PFSK-1 (cell line): Measurements from ENCODE around the gene ACTR5.

Experiments
- FOXP2 ChIP-seq: optimal IDR thresholded peaks from 2 replicates; pipeline ENCODE3; 2011; ENCODE audit warnings: borderline replicate concordance, control low read depth, inconsistent platforms; ENCODE audit not compliant: insufficient read depth; ENCODE audit errors: extremely low read length, extremely low read depth
- POLR2AphosphoS5 ChIP-seq: IDR thresholded peaks from 2 replicates; pipeline ENCODE4 v1.6.1; 2012; ENCODE audit warnings: low read depth, mild to moderate bottlenecking, control low read depth, low read length, moderate library complexity
- REST ChIP-seq, 2 experiments: IDR thresholded peaks; 2 replicates each; pipeline versions ENCODE4 v1.6.1 to v1.8.0; 2011 to 2012; ENCODE audit warnings: low read depth in 2 of 2, low read length in 2 of 2, control low read depth in 1 of 2, inconsistent platforms in 1 of 2, mild to moderate bottlenecking in 1 of 2, moderate library complexity in 1 of 2; ENCODE audit not compliant: insufficient read depth in 1 of 2
- SIN3A ChIP-seq: IDR thresholded peaks from 2 replicates; pipeline ENCODE4 v1.6.1; 2012; ENCODE audit warnings: mild to moderate bottlenecking, low read length, moderate library complexity, borderline replicate concordance; ENCODE audit not compliant: insufficient read depth
- TAF1 ChIP-seq: IDR thresholded peaks from 2 replicates; pipeline ENCODE4 v1.6.1; 2012; ENCODE audit warnings: low read length, control low read depth, borderline replicate concordance; ENCODE audit not compliant: insufficient read depth

Gene ACTR5

GRCh38 chr20:38770970-38771369 lies 22.7 kb downstream of the ACTR5 start:
- TF ChIP-seq TAF1 (no peak), SIN3A (no peak), FOXP2 (no peak), POLR2AphosphoS5 (no peak), REST (IDR thresholded peaks at IDR 0.05; ENCODE audit: insufficient read depth in 1 of 2, low read depth in 2 of 2, low read length in 2 of 2) (no peak)

- TF ChIP-seq FOXP2 (no peak), POLR2AphosphoS5 (no peak), SIN3A (no peak), REST (IDR thresholded peaks at IDR 0.05; ENCODE audit: insufficient read depth in 1 of 2, low read depth in 2 of 2, low read length in 2 of 2) (no peak), TAF1 (no peak)
These were observed 23.4 kb downstream of the ACTR5 start for GRCh38 chr20:38771621-38772020.

- TF ChIP-seq REST (IDR thresholded peaks at IDR 0.05; ENCODE audit: insufficient read depth in 1 of 2, low read depth in 2 of 2, low read length in 2 of 2) (no peak), SIN3A (no peak), TAF1 (no peak), FOXP2 (no peak), POLR2AphosphoS5 (no peak)
These were observed 25.9 kb downstream of the ACTR5 start for GRCh38 chr20:38774167-38774566.

GRCh38 chr20:38776363-38776762 lies 28.1 kb downstream of the ACTR5 start:
- TF ChIP-seq SIN3A (no peak), FOXP2 (no peak), TAF1 (no peak), POLR2AphosphoS5 (no peak), REST (IDR thresholded peaks at IDR 0.05; ENCODE audit: insufficient read depth in 1 of 2, low read depth in 2 of 2, low read length in 2 of 2) (no peak)

- TF ChIP-seq REST (IDR thresholded peaks at IDR 0.05; ENCODE audit: insufficient read depth in 1 of 2, low read depth in 2 of 2, low read length in 2 of 2) = no peak
- TF ChIP-seq TAF1 = no peak
- TF ChIP-seq FOXP2 = no peak
- no peak for TF ChIP-seq SIN3A
- TF ChIP-seq POLR2AphosphoS5 = no peak
These were observed 31.2 kb downstream of the ACTR5 start for GRCh38 chr20:38779247-38780097.
